Measurements from ENCODE around the gene CCDC77. TPM values are rescaled to one million over a fixed set of nuclear protein-coding genes. Genes with fewer than 3 reads are reported as not detected.
"Not testable (repeated sequence)": the region's sequence is repeated elsewhere in the genome, so short reads cannot be mapped to it uniquely, and the experiment has no call there.

Gene CCDC77
- total and polyA plus RNA-seq, 2 donors (not counting 1 experiment from before 2014, with no cell fraction given), result 8.6 to 12.9 TPM

DNA sequence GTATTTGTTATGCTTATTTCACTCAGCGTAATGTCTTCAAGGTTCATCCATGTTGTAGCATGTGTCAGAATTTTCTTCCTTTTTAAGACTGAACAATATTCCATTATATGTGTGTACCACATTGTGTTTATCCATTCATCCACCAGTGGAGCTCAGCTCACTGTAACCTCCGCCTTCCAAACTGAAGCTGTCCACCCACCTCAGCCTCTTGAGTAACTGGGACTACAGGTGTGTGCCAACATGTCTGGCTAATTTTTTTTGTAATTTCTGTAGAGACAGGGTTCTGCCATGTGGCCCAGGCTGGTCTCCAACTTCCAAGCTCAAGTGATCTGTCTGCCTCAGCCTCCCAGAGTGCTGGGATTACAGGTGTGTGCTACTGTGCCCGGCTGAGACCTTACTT, 21.1 kb downstream of the CCDC77 start:
- H3K27ac ChIP-seq (ENCODE audit: low read length in 2 of 2), result no peak overlapping the region
- no peak for ATAC-seq (ENCODE audit: low read depth)
- no peak overlapping the region for H3K9ac ChIP-seq (ENCODE audit: low read length)
- no peaks in the 10 kb centered on the region for H3K79me2 ChIP-seq (ENCODE audit: control insufficient read depth, insufficient read depth, low read length)
- no peak overlapping the region for H2AFZ ChIP-seq (ENCODE audit: insufficient read depth, low read depth, low read length, poor library complexity, severe bottlenecking)
- no peak for DNase-seq
- H3K4me3 ChIP-seq (ENCODE audit: control extremely low read depth in 1 of 5, extremely low read depth in 1 of 5, insufficient read depth in 1 of 5, low read depth in 2 of 5, low read length in 4 of 5), result no peak overlapping the region
- no peaks in the 10 kb centered on the region for H3K4me1 ChIP-seq (ENCODE audit: control insufficient read depth in 2 of 2, insufficient read depth in 2 of 2, low read length in 2 of 2)
- ChIA-PET CTCF (interaction anchor here (0.6 kb wide), 1 partner anchor 9 kb away, joined by 4 read pairs; no protein-coding TSS in a partner anchor), POLR2A (no interaction called here)
- Mint-ChIP-seq H3K27me3 (no peaks in the 10 kb centered on the region), H3K4me1 (no peaks in the 10 kb centered on the region), H3K27ac (no peak overlapping the region), H3K9me3 (ENCODE audit: insufficient read depth) (no peaks in the 10 kb centered on the region), H3K4me3 (no peak overlapping the region)
- intact Hi-C loops (cut with micrococcal nuclease), result no loop called here
- WGBS (ENCODE audit: insufficient coverage), result no CpG with 5 or more reads among the region's 3 CpGs
- no peak overlapping the region for H3K4me2 ChIP-seq (replicated peaks; ENCODE audit: low read depth, low read length, poor library complexity, severe bottlenecking)
- H3K9me3 ChIP-seq (ENCODE audit: control extremely low read depth in 1 of 3, control insufficient read depth in 2 of 3, insufficient read depth in 1 of 3, low read length in 2 of 3), result no peaks in the 10 kb centered on the region
- peaks cover 10 to 20% of the 10 kb centered on the region in 2 experiments for H3K36me3 ChIP-seq (replicated peaks in 1 of 2; ENCODE audit: control extremely low read depth in 1 of 2, control insufficient read depth in 1 of 2, extremely low read depth in 1 of 2, insufficient read depth in 2 of 2, low read length in 1 of 2)
- TF ChIP-seq EZH2 (IDR thresholded peaks at IDR 0.05; ENCODE audit: borderline replicate concordance, insufficient read depth, low read depth, low read length, poor library complexity, severe bottlenecking), result no peak
- TF ChIP-seq, protein P1, sequence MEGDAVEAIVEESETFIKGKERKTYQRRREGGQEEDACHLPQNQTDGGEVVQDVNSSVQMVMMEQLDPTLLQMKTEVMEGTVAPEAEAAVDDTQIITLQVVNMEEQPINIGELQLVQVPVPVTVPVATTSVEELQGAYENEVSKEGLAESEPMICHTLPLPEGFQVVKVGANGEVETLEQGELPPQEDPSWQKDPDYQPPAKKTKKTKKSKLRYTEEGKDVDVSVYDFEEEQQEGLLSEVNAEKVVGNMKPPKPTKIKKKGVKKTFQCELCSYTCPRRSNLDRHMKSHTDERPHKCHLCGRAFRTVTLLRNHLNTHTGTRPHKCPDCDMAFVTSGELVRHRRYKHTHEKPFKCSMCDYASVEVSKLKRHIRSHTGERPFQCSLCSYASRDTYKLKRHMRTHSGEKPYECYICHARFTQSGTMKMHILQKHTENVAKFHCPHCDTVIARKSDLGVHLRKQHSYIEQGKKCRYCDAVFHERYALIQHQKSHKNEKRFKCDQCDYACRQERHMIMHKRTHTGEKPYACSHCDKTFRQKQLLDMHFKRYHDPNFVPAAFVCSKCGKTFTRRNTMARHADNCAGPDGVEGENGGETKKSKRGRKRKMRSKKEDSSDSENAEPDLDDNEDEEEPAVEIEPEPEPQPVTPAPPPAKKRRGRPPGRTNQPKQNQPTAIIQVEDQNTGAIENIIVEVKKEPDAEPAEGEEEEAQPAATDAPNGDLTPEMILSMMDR (IDR thresholded peaks at IDR 0.05), result no peak
- no peaks in the 10 kb centered on the region for H3K27me3 ChIP-seq (replicated peaks in 1 of 4; ENCODE audit: control extremely low read depth in 1 of 4, control insufficient read depth in 3 of 4, insufficient read depth in 4 of 4, low read length in 3 of 4)
- H4K20me1 ChIP-seq (ENCODE audit: control insufficient read depth, insufficient read depth, low read length, poor library complexity, severe bottlenecking), result no peaks in the 10 kb centered on the region

DNA sequence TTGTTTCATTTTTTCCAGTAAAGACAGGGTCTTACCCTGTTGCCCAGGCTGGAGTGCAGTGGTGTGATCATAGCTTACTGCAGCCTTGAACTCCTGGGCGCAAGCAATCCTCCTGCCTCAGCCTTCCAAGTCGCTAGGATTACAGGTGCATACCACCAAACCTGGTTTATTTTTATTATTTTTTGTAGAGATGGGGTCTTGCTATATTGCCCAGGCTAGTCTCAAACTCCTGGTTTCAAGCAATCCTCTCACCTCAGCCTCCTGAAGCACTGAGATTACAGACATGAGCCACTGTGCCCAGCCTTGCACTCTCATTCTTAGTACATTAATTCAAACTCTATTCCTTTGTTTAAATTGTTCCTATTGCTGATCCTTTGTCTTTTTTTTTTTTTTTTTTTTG, 34.3 kb downstream of the CCDC77 start:
- H3K4me2 ChIP-seq (replicated peaks; ENCODE audit: low read depth, low read length, poor library complexity, severe bottlenecking); H3K9ac ChIP-seq (ENCODE audit: low read length); H3K9me3 ChIP-seq (ENCODE audit: control extremely low read depth in 1 of 3, control insufficient read depth in 2 of 3, insufficient read depth in 1 of 3, low read length in 2 of 3); H3K27ac Mint-ChIP-seq; DNase-seq; H3K27ac ChIP-seq (ENCODE audit: low read length in 2 of 2); H3K4me1 Mint-ChIP-seq; intact Hi-C loops (cut with micrococcal nuclease); H3K27me3 Mint-ChIP-seq; H3K79me2 ChIP-seq (ENCODE audit: control insufficient read depth, insufficient read depth, low read length); H3K9me3 Mint-ChIP-seq (ENCODE audit: insufficient read depth); H3K4me3 Mint-ChIP-seq; H2AFZ ChIP-seq (ENCODE audit: insufficient read depth, low read depth, low read length, poor library complexity, severe bottlenecking); H3K27me3 ChIP-seq (replicated peaks in 1 of 4; ENCODE audit: control extremely low read depth in 1 of 4, control insufficient read depth in 3 of 4, insufficient read depth in 4 of 4, low read length in 3 of 4); ATAC-seq (ENCODE audit: low read depth); H3K4me3 ChIP-seq (ENCODE audit: control extremely low read depth in 1 of 5, extremely low read depth in 1 of 5, insufficient read depth in 1 of 5, low read depth in 2 of 5, low read length in 4 of 5); POLR2A ChIA-PET; H3K4me1 ChIP-seq (ENCODE audit: control insufficient read depth in 2 of 2, insufficient read depth in 2 of 2, low read length in 2 of 2); H4K20me1 ChIP-seq (ENCODE audit: control insufficient read depth, insufficient read depth, low read length, poor library complexity, severe bottlenecking); CTCF ChIA-PET: not testable (repeated sequence)
- peaks cover 6 to 45% of the 10 kb centered on the region in 2 experiments for H3K36me3 ChIP-seq (replicated peaks in 1 of 2; ENCODE audit: control extremely low read depth in 1 of 2, control insufficient read depth in 1 of 2, extremely low read depth in 1 of 2, insufficient read depth in 2 of 2, low read length in 1 of 2)
- WGBS (ENCODE audit: insufficient coverage), result no CpG with 5 or more reads among the region's 2 CpGs

Measured in B cell (primary cell).